Measurements from ENCODE around the gene PAEP.
"Not testable (repeated sequence)": the region's sequence is repeated elsewhere in the genome, so short reads cannot be mapped to it uniquely, and the experiment has no call there.

DNA sequence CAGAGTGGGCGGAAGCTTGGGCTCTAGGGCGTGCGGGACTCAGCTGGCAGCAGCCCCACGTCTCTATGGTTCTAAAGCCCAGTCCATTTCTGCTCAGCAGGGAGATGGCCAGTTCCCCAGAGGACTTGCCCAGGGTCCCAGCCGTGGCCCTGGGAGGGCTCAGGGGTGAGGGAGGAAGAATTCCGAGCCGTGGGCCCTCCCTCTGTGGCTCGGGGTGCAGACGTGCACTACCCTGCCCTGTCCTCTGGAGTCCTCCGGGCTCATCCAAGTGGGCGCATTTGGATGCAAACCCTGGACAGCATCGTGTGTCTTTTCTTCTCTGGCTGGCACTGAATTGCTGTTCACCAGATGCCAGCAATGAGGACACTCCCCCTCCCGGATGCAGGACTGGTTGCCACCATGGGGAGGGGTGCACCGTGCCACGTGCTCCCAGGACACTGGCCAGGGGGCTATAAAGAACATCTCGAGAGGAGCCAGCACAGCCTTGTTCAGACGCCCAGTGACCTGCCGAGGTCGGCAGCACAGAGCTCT lies 15.8 kb upstream of the PAEP start, which contains the start of gene OBP2A:
- not testable (repeated sequence) for TF ChIP-seq GATA2, GATA3 (IDR thresholded peaks at IDR 0.05; ENCODE audit: low read depth, low read length)
